Activated CD4-positive, alpha-beta T cell treated with anti-CD3 and anti-CD28 coated beads, Interleukin-2, amount 50 U/mL, for 48 hours (primary cell): ENCODE results near the gene YPEL1.
"Not testable (repeated sequence)": the region's sequence is repeated elsewhere in the genome, so short reads cannot be mapped to it uniquely, and the experiment has no call there.

Experiments
- DNase-seq, 2 experiments: peaks; one replicate each; pipeline ENCODE4 v3.0.0-alpha.2; 2020

Gene YPEL1

GRCh38 chr22:21682385-21683175 lies 53.0 kb downstream of the YPEL1 start:
- DNase-seq = no peak

- DNase-seq = peak in 1 of 2 experiments; percentile 13
These were observed 53.8 kb downstream of the YPEL1 start for GRCh38 chr22:21681566-21682370.

GRCh38 chr22:21680830-21681565 lies 54.6 kb downstream of the YPEL1 start:
- no peak for DNase-seq

GRCh38 chr22:21679383-21679782 lies 56.2 kb downstream of the YPEL1 start:
- DNase-seq = no peak

- not testable (repeated sequence) for DNase-seq
These were observed 56.8 kb downstream of the YPEL1 start for GRCh38 chr22:21678842-21679241.

- DNase-seq = no peak
These were observed 57.8 kb downstream of the YPEL1 start for GRCh38 chr22:21677606-21678443.

GRCh38 chr22:21674638-21675245 lies 60.9 kb downstream of the YPEL1 start:
- DNase-seq = no peak

GRCh38 chr22:21673534-21674321 lies 61.9 kb downstream of the YPEL1 start:
- DNase-seq = no peak

- no peak for DNase-seq
These were observed 63.4 kb downstream of the YPEL1 start for GRCh38 chr22:21672107-21672629.

GRCh38 chr22:21669026-21669425 lies 66.6 kb downstream of the YPEL1 start:
- no peak for DNase-seq

GRCh38 chr22:21666786-21667185 lies 68.8 kb downstream of the YPEL1 start:
- DNase-seq = no peak

- no peak for DNase-seq
These were observed 70.3 kb downstream of the YPEL1 start for GRCh38 chr22:21665047-21665851.

GRCh38 chr22:21663738-21664137 lies 71.9 kb downstream of the YPEL1 start:
- no peak for DNase-seq

- no peak for DNase-seq
These were observed 73.6 kb downstream of the YPEL1 start for GRCh38 chr22:21661991-21662390.

GRCh38 chr22:21660904-21661303 lies 74.7 kb downstream of the YPEL1 start:
- DNase-seq = no peak

GRCh38 chr22:21659864-21660525 lies 75.6 kb downstream of the YPEL1 start:
- no peak for DNase-seq

GRCh38 chr22:21657360-21658032 lies 78.1 kb downstream of the YPEL1 start:
- peak; percentile 82 to 84 for DNase-seq

GRCh38 chr22:21657020-21657359 lies 78.6 kb downstream of the YPEL1 start:
- no peak for DNase-seq
